HS-5 (cell line): Measurements from ENCODE around the gene NTRK2.
"Not testable (repeated sequence)": the region's sequence is repeated elsewhere in the genome, so short reads cannot be mapped to it uniquely, and the experiment has no call there.

ENCODE experiments used
- DNase-seq: peaks from one replicate; pipeline ENCODE4 v3.0.0-alpha.2; 2012; ENCODE audit warnings: low read depth

Gene NTRK2

DNA sequence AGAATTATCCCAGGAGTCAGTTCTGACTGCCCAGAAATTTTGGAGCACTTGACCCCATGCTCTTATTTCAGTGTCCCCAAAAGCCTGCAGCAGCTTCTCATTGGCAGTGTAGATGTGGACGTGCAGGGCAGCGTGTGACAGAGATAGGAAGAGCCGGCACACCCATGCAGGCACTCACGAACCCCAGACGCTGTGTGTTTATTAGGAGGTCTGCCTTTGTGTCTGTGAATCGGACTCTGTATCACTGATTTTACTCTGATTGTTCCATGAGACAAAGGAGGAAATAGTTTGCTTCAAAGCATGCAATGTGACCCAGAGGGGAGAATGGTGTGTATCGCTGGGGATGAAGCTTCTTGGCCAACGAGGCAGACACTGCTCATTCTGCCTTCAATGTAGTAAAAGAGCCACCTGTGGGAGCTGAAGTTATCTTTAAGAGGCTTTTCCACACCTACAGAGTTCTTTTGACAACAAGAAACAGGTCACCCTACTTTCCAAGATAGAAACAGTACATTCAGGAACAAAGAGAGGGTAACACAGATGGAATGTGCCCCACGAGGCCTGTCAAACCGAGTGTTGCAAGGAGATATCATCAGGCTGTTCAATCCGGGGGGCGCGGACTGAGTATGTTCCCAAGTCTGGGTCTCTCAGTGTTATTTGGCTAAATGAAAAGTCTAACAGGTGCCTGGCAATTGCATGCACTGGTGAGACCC lies 224.0 kb downstream of the NTRK2 start:
- no peak for DNase-seq

GRCh38 chr9:84894859-84895258 lies 225.3 kb downstream of the NTRK2 start:
- no peak for DNase-seq

DNA sequence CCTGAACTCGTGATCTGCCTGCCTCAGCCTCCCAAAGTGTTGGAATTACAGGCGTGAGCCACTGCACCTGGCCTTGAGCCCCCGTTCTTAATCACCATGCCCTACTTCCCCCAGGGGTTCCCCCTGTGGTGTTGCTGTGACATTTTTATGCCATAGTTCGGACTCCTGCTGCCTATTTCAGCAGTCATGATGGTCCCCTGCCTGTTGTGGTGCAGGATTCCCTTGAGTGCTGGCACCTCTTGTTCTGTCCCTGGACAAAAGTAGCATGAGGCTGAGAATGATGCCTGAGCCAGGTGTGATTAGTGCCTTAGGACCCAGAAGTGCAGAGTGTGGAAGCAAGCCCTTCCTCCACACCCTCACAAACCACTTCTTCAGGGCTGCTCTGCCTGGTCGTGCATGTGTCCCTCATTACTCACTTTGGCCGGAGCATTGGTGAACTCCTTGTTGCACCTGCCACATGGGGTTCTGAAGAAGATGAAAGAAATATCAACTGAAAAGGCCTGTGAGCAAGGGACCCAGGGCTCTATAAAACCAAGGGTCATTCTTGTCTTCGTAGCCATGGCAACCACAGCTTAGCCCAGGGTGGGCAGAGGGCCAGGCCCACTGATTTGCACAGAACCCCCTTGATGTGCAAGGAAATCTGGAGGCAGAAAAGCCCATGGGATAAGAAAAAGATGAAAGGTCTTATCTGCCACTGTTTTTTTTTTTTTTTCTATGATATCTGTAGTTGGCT lies 228.0 kb downstream of the NTRK2 start:
- no peak for DNase-seq

DNA sequence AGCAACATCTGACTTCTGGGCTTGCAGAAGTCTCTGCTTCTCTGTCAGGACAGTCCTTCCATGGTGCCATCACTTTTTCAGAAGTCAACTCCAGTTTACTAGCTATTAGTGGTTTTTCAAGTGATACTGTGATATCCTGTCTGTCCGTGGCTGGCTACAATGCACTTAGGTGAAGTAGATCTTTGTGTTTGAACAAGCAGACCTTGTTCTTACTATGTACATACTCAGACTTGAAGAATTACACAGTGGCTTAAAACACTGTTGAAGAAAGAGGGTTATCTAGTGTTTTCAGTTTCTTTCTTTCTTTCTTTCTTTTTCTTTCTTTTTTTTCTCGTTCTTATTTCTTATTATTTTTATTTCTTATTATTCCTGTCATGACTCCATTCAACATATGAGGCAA lies 228.7 kb downstream of the NTRK2 start:
- no peak for DNase-seq

DNA sequence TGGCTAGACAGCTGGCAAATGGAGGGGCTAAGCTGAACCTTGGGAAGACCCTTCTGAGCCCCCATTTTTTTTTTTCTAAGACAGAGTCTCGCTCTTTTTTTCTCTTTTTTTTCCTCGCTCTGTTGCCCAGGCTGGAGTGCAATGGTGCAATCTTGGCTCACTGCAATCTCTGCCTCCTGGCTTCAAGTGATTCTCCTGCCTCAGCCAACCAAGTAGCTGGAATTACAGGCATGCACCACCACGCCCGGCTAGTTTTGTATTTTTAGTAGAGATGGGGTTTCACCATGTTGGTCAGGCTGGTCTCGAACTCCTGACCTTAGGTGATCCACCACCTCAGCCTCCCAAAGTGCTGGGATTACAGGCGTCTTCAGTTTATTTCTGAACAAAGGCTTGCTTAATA lies 229.1 kb downstream of the NTRK2 start:
- not testable (repeated sequence) for DNase-seq

- DNase-seq = no peak
These were observed 229.8 kb downstream of the NTRK2 start for GRCh38 chr9:84899326-84899725.

DNA sequence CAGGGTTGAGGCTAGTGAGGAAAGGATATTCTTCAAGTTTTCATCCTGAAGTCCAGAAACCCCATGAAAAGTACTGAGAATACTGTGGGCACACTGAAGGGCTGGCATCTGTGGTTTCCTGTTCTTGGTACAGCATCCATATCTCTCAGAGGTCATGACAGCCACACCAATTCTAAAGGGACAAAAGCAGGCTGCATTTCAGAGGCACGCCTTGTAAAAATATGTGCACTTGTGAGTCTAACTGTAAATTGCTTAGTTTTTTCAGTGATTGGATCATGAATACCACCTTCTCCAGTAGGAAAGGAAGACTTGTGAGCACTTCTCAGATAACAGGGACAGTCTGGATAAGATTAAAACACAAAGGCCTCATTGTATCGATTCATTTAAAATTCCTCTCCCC lies 230.9 kb downstream of the NTRK2 start:
- DNase-seq = no peak

GRCh38 chr9:84903963-84904362 lies 234.4 kb downstream of the NTRK2 start:
- DNase-seq = no peak

DNA sequence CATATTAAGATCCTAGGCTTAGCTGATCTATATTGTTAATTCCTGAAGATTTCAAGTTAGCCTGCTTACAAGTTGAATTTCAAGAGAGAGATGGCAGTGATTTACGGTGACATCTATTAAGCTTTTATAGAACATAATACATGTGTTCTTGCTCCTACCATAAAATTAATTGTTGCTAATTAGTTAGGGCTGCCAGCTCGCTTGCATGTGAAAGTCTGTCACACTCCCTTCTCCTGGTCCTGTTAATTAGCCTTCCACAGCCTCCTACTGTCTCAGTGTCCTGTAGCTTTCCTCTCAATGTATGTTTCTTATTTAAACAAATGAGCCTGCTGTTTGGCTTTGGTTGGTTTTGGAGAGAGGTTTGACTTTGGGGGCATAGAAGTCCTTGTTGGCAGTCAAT lies 247.2 kb downstream of the NTRK2 start:
- DNase-seq = no peak

DNA sequence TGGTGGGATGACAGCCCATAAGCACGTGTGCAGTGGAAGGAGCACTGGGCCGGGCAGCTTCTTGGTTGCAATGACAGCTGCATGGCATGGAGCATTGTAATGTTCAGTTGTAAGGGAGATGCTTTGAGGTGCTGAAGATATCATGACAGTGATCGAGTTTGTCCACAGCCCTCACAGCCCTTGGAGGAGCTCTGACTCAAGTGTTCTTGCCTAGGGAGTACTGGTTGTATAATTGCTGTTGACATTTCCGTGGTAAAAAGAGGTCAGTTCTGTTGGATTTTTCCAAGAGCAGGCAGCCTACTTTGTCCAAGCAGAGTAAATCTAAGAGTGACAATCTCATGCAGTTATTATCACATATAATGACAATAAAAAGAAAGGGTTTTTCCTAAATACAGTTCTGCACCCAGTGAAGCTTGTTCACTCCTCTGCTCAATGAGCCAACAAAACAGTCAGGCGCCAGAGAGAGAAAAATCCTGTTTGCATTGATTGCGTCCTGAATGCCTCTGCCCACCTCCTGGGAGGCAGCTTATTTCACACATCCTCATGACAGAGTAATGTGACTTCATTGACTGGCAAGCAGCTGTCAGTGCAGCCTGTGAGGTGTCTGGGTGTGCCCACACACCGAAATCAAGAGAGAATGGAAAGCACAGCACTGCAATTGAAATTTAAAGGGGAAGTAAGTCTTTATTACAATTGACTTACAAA lies 248.0 kb downstream of the NTRK2 start:
- no peak for DNase-seq

GRCh38 chr9:84919440-84919839 lies 249.9 kb downstream of the NTRK2 start:
- no peak for DNase-seq

DNA sequence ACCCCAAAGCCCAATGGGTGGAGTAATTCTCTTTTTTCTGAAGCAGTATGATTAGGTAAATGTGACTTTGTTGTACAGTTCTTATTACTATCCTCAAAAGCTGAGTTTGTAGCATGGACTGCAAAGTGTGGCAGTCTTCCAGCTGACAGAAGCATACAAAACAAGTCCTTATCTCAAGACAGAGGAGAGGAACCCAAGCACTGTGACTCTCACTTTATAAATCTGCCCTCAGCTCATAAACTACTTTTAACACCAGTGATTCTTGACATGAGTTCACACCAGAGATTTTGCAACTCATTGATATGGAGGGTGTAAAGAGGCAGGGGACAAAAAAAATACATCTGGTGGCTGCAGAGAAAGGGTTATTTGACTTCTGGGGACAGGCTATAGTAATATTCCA lies 251.6 kb downstream of the NTRK2 start:
- no peak for DNase-seq

DNA sequence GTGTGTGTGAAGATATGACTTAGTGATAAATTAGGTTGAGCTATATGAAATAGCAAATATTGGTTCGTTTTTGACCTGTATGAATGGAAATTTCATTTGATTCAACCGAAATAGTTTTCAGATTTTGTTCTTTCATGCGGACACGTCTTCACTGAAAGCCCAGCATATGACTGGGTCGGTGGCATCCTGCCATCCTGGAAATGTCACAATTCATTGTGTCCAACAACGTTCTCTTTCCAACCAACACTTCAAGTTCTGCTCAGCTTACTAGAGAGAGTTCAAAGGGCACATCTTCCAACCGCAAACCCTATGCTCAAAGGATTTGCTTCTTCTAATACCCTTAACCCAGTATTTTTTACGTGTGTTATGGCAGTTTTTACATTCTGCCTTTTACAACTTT lies 252.5 kb downstream of the NTRK2 start:
- no peak for DNase-seq

DNA sequence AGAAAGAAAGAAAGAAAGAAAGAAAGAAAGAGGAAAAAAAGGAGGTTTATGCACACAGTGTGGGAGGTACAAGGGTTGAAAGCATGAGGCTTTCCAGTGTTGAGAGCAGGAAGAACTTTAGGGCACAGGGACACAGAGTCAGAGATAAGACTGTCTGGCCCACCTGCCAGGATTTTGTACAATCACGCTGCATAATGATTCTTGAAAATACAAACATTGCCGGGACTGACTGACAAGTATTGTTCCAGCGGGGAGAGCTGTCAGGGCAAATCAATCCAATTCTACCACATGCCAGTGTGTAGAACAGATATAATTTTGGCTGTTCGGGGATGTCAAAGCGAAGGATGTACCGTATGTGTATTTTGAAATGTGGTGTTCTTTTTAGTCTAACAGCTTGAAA lies 254.7 kb downstream of the NTRK2 start:
- no peak for DNase-seq

GRCh38 chr9:84925225-84925872 lies 255.8 kb downstream of the NTRK2 start:
- no peak for DNase-seq

DNA sequence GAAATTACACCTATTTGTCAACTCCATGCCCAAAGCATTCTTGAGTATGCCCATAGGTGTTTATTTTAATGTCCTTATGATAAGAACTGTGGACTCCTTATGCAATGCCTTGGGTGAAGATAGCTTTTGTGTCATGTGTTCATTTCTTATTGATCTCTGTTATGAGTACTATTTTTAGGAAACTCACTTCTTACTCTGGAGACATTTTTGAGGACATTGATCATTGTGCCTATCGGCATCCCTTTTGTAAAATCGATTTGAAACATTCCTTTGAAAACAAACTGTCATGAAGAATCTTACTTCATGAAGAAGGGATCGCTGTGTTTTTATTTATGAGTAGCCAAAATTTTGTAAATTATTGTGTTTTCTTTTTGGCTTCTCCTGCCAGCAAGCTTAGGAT lies 257.3 kb downstream of the NTRK2 start:
- DNase-seq = no peak

DNA sequence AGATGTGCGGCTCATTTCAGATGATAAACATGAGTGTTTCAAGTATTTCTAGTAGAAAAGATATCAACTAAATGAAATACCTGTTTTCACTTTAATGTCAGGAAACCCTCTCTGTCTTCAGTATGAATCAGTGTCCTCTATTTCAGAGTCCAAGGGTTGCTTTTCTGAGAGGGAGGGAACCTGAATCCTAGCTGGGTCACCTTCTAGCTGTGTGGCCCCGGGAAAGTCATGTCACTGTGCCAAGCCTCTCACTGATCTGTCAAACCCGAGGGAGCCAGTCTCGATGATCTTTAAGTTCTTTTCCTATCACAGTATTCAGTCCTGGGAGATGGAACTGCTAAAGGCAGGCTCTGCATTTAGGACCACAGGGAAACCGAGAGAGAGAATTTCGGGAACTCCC lies 258.9 kb downstream of the NTRK2 start:
- DNase-seq = no peak

- DNase-seq = no peak
These were observed 259.5 kb downstream of the NTRK2 start for GRCh38 chr9:84929068-84929467.

- no peak for DNase-seq
These were observed 263.5 kb downstream of the NTRK2 start for GRCh38 chr9:84932915-84933527.

DNA sequence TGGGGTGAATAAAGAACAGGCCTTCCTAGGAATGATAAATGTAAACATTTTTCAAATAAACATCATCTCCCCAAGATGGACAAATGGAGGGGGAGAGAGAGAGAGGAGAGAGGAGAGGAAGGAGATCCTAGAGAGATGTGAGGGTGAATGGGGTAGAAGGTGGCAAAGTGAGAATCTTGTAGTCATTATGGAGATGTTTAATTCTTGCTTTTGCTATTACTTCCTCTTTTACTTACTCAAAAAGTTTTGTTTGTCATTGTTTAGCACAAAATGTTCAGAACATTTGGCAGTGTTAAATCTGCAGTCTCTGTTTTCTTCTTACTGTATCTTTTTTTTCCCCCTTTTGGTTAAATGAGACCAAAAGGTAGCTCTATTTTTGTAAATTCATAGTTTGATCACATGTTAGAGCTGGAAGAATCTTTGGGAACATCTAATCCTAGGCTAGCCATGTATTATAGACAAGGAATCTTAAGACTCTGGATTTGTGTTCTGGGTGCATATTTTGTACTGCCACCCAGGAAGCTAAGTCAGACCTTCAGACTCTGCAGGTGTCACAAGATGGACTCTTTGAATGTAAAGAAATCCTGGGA lies 266.1 kb downstream of the NTRK2 start:
- DNase-seq = no peak

DNA sequence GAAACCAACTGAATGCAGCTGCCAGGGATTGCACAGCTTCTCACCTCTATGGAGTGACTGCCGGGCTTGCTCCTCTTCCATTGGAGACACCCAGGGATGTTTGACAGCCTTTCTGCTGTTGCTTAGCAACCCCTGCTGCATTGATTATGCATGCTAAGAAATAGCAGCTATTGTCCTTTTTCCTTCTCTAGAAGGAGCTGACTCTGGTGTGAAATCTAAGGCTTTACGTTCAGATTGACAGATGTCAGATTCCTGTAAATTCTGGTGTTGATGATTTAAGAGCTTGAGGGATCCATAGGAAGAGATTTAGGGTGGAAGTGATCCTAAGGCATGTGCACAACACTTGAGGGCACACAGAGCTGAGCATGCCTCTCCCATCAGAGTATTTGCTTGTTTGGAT lies 267.7 kb downstream of the NTRK2 start:
- no peak for DNase-seq

DNA sequence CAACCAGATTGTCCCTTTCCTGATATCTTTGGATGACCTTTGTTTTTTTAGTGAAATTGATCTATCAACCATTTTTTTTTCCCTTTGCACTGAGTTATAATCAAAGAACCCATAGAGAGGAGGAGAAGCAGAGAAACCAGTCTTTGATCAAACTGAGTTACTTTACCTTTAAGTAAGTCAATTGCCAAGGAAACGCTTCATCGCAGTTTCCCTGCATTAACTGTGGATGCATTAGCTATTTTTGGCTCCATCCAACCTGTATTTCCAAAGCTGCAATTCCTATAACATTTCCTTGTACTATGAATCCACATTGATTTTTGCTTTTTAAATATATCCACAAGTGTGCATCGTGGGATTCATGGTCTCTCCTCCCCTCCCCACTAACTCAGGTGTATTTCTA lies 268.1 kb downstream of the NTRK2 start:
- no peak for DNase-seq
